GM18502 (cell line): ENCODE measurements around the gene OR51F1.
"Not testable (repeated sequence)": the region's sequence is repeated elsewhere in the genome, so short reads cannot be mapped to it uniquely, and the experiment has no call there.

Experiments used
- ATAC-seq: cut with Tn5 transposase; IDR thresholded peaks from one replicate; pipeline ENCODE4 v1.9.1; 2021; ENCODE audit warnings: mild to moderate bottlenecking; ENCODE audit not compliant: unreplicated experiment, poor library complexity

OR51F1 gene, protein sequence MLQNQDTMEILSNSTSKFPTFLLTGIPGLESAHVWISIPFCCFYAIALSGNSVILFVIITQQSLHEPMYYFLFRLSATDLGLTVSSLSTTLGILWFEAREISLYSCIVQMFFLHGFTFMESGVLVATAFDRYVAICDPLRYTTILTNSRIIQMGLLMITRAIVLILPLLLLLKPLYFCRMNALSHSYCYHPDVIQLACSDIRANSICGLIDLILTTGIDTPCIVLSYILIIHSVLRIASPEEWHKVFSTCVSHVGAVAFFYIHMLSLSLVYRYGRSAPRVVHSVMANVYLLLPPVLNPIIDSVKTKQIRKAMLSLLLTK

DNA sequence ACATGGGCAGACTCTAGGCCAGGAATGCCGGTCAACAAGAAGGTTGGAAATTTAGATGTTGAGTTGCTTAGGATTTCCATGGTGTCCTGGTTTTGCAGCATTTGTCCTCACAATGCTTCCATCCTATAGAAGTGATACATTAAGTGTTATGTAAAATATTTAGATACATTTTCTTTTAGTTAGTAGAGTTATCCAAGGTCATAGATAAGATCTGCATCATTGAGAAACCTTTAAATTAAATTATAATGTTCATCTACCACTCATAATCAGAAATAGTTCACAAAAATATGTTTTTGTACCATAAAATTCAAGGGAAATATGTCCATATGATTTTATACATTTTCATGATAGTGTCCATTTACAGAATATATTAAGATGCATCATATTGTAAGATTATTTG is at the start of gene OR51F1:
Gene OR51F1 (minus strand): TSS at position 101 of the 400 bp plus-strand sequence. CDS start 0 bp downstream, at position 101.
- no peak for ATAC-seq

DNA sequence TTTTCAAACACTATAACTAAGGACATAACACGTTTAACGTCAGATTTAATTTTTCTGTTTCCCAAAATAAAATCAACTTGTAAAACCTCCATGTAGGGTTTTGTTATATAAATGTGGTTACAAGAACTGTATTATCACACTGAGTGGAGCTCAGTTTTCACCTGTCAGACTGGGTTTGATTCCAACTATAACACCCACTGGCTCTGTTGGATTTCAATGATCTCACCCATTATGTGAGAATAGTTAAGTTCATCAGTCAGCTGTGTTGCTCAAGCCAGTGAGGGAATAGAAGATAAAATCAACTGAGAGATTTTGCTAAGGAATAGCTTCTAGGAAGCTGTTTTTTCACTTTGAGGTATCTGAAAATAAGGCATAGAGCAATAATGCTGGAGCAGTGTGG is 39.5 kb upstream of the OR51F1 start:
- ATAC-seq = no peak

DNA sequence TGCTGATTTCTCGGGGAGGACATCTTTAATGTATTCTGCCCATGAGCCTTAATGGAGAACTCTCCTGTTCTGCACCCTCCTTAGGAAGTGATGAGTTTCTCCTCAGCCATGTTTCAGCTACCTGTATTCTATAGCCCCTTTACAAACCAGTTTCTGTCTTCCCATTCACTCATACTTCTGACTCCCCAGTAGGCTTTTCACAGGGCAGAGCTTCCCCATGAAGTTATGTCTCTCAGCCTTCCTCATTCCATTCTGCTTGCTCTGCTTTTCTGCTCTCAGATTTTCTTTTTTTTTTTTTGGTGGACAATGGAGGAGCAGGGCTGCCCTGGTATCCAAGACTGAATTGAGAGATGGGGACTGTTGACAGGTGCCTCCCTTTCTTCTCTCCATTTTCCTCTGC is 38.7 kb upstream of the OR51F1 start:
- ATAC-seq = no peak

DNA sequence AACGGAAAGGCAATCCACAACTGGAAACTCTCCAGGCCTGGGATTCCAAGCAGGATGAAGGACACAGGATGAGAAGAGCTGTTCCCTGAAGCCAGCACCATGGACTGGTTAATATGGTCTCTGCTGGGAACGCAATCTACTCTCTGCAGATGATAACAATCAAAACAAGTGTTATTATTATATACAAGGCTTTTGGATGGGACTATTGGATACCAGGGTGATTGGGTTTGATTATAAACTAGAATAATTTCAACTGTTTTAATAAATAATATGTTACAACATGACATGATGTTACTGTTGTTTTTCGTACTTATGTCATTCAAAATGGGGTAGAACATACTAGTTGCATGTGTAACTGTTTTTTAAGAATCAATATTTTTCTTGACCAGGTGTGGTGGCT is 34.5 kb upstream of the OR51F1 start, which contains the start of gene OR52R1:
Gene OR52R1 (minus strand): TSS at position 101 of the 400 bp plus-strand sequence. CDS start 0 bp downstream, at position 101.
- no peak for ATAC-seq

DNA sequence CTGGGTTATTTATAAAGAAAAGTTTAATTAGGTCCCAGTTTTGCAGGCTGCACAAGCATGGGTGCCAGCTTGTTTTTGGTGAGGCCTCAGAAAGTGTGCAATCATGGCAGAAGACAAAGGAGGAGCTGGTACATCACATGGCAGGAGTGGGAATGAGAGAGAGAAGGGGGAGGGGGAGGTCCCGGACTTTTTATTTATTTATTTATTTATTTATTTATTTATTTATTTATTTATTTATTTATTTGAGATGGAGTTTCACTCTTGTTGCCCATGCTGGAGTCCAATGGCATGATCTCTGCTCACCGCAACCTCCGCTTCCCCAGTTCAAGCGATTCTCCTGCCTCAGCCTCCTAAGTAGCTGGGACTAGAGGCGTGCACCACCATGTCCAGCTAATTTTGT is 31.6 kb upstream of the OR51F1 start:
- ATAC-seq = not testable (repeated sequence)

DNA sequence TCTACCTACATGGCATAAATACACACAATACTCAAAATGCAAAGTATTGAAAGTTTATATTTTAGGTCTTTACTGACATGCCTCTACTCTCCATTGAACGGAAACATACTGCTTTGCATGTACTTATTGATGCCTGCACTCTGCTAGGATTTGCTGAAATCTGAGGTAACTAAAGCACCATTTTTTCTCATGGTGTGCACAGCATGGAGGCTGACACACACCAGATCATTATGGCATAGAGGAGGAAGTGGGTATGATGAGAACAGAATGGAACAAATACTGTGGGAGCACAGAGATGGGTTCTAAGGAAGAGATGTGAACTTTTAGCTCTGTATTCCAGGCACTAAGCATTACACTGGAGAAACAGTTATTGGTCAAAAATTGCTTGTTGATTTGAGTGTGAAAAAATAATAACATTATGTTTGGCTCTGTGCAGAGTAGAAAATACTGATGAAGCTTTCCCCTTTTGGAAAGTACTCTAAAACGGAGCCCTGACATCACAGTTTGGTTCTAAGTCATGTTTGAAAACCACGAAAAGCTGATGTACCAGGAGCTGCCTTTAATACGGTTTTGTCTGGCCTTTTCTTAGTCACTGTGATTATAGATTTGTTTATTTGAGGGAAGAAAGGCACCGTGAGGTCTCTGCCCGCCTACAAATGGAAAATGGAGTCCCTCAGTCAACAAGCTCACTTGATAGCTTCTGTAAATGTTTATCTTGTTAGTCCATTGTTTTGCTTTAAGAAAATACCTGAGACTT is 28.9 kb upstream of the OR51F1 start:
- ATAC-seq = no peak

DNA sequence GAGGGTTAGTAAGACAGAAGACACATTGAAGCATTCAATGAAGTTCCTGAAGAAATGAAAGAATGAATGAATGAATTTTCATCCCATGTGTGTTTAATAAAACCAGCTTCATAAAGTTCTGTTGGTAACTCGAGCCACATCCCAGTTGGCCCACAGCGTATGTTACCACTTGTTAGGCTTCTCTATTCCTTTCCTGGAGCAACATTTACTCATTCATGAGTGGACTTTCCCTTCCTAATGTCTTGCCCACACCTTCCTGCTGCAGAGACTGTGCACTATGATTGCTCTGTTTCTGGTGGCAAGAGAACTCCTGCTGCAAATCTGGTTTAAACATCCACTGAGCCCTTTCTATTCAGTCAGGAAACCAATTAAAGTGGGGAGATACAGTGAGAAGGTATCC is 27.5 kb upstream of the OR51F1 start:
- ATAC-seq = no peak

DNA sequence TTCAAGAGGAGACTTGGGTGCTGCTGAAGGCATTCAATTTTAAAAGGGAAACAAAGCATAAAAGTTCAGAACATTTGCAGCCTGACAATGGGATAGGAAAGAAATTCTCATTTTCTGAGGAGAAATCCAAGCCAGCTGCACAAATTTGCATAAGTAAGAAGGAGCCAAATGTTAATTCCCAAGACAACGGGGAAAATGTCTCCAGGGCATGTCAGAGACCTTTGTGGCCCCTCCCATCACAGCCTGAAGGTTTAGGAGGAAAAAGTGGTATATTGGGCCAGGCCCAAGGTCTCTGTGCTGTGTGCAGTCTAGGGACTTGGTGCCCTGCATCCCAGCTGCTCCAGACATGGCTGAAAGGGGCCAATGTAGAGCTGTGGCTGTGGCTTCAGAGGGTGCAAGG is 12.7 kb upstream of the OR51F1 start:
- no peak for ATAC-seq

DNA sequence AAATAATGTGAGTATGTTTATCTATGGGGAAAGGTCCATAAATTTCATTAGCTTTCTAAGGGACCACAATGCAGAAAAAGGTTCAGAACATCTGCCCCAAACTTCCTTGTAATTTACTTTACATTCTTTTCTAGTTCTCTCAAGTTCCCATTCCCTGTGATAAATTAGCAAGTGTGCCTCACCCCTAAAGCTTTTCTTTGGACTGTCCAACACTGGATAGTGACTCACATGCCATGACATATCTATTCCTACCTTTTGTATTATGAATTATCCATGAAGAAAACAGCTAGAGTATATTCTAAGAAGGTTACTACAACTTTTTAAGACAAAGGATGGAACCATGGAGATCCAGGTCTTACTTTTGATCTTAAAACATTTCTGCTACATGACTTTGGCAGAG is 1.6 kb downstream of the OR51F1 start:
- ATAC-seq = no peak

DNA sequence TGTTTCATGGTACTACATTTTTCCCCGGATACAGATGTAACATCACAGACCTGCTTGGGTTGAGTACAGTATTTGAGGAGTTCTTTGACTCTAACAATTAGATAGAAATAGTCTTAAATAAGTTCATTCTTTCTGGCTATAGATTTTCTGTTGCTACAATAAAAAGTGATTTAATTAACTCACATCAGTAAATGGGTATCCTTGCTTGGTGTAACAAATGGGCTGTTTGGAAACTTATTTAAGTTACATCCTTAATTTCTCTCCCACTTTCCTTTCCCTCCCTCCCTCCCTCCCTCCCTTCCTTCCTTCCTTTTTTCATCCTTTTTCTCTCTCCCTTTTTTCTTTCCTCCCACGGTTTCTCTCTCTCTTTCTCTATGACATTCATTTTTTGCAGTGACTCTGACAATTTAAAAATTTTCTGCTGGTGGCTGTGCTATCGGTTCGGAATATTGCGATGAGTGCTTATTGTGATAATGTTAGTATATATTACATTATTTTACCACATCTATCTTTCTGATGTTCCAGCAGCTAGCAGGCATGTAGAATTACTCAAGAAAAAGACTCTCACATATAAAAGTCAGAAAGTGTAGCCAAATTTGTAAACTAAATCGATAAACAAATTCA is 3.2 kb downstream of the OR51F1 start:
- ATAC-seq = no peak

DNA sequence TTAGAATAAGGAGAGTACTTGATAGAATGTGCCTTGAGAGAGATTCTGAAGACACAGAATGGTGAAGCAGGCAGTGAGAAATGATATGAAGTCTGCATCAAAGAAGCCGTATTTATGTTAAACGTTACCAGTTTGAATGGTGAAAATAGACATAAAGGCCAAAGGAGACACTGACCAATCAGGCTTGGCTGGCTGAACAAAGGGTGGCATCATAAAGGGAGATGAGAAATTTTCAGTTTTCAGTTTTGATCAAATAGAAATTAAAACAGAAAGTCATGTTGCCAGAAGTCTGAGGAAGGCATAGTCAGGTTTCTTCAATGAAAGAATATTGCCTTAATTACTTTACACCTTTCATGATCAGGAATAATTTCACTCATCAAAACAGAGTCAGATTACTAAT is 6.6 kb downstream of the OR51F1 start:
- ATAC-seq = no peak

DNA sequence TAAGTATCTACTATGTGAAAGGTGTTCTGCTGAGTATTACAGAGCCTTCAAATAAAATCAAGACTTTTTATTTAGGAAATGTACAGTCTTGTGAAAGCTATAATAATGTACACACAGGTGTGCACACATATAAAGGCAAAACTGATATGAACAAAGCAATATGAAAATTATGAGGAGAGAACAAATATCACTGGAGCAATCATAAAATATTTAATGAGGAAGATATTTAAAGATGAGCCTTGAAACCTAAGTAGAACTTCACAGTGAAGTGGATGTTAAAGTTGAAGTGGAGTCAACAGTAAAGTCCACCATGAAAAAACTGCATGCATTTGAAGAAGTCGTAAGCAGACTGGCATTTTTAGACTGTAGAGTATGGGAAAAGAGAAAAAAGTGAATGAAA is 18.5 kb downstream of the OR51F1 start:
- ATAC-seq = no peak

DNA sequence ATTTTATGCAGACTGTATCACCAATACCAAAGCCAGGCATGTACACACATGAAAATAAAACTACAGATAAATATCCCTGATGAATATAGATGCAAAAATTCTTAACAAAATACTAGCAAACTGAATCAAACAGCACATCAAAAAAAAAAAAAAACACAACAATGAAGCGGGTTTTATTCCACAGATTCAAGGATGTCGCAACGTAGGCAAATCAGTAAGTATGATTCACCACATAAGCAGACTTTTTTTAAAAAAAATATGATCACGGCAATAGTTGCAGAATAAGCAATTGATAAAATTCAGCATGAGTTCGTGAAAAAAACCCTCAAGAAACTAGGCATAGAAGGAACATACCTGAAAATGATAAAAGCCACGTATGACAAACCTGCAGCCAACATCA is 21.3 kb downstream of the OR51F1 start:
- ATAC-seq = no peak

DNA sequence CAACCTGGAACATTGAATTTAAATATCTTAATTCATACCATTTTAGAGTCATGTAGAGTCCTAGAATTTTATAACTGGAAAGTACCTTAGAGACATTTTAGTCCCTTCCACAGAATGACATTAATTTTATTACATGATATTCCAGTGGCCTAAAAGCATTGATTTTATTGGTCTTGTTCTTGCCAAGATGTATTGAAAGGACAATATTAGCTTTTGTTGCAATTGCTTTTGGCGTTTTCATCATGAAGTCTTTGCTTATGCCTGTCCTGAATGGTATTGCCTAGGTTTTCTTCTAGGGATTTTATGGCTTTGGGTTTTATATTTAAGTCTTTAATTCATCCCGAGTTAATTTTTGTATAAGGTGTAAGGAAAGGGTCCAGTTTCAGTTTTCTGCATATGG is 29.0 kb downstream of the OR51F1 start:
- no peak for ATAC-seq

DNA sequence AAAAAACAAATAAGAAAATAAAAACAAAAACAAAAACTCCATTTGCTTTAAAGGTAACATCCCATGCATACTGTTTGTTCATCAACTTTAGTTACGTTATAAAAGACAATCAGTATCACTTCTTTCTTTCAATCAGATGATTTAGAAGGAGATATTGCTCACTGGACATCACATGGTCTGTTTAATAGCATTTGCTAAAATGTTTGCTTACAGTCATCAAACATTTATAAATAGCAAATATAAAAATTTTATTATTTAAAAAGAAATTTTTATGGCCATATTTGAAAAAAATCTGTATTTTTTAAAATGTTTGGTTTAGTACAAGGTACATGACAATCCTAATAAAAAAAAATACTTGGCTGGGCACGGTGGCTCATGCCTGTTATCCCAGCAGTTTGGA is 42.6 kb downstream of the OR51F1 start:
- ATAC-seq = no peak

DNA sequence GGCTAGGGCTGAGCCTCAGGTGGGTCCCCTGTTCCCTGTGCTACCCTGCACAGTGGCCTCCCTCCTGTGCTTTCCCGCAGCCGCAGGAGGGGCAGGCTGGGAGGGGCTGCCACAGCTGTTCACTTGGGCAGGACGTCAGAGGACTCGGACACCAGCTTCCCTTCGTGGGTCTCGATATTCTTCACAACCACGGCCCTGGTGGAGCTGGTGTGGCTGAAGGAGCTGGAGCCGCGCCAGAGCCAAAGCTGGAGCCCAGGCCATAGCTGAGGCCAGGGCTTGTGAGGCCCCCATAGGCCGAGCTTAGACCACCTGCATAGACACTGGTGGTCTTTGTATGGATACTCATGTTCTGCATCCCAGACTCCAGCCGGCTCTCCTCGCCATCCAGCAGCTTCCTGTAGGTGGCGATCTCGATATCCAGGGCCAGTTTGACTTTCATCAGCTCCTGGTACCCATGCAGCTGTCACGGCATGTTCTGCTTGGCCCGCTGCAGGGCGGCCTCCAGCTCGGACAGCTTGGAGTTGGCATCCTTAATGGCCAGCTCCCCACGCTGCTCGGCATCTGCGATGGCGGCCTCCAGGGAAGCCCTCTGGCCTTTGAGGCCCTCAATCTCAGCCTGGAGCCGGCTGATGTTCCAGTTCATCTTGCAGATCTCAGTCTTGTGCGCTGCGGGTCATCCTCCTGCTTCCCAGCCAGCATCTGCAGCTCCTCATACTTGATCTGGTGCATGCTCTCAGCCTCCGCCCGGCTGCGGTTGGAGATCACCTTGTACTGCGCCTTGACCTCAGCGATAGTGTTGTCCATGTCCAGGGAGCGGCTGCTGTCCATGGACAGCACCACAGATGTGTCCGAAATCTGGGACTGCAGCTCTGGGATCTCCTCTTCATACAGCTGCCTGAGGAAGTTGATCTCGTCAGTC is 46.9 kb downstream of the OR51F1 start:
- not testable (repeated sequence) for ATAC-seq
